Thymus (tissue), 11 donors: ENCODE data around the gene ADAMTS19. TPM values are rescaled to one million over a fixed set of nuclear protein-coding genes. Genes with fewer than 3 reads are reported as not detected.

Source experiments
- DNase-seq, 9 donors: peaks; one replicate each; pipeline ENCODE4 v3.0.0-alpha.2; 2013; ENCODE audit warnings: low spot score in 9 of 9, low read depth in 6 of 9, missing footprints in 1 of 9
- H3K27ac ChIP-seq, 2 donors: one replicate each; pipeline ENCODE4 v1.5.1; 2013; ENCODE audit warnings: control low read depth in 1 of 2, low read depth in 1 of 2, low read length in 1 of 2, mild to moderate bottlenecking in 1 of 2, moderate library complexity in 1 of 2
- H3K27me3 ChIP-seq, 2 donors: one replicate each; pipeline ENCODE4 v1.5.1; 2013; ENCODE audit warnings: low read length in 1 of 2; ENCODE audit not compliant: control insufficient read depth in 2 of 2, insufficient read depth in 1 of 2
- H3K36me3 ChIP-seq, 2 donors: one replicate each; pipeline ENCODE4 v1.5.1; 2013; ENCODE audit warnings: low read length in 1 of 2, mild to moderate bottlenecking in 1 of 2, moderate library complexity in 1 of 2; ENCODE audit not compliant: control insufficient read depth in 2 of 2, insufficient read depth in 2 of 2
- H3K4me1 ChIP-seq, 2 donors: one replicate each; pipeline ENCODE4 v1.5.1; 2013; ENCODE audit warnings: low read length in 2 of 2; ENCODE audit not compliant: control insufficient read depth in 2 of 2, insufficient read depth in 2 of 2
- H3K4me3 ChIP-seq, 2 donors: one replicate each; pipeline ENCODE4 v1.5.1; 2013; ENCODE audit warnings: low read length in 2 of 2, control low read depth in 1 of 2, mild to moderate bottlenecking in 1 of 2
- H3K9me3 ChIP-seq, 2 donors: one replicate each; pipeline ENCODE4 v1.5.1; 2013; ENCODE audit warnings: low read length in 1 of 2, mild to moderate bottlenecking in 1 of 2; ENCODE audit not compliant: control insufficient read depth in 2 of 2, insufficient read depth in 1 of 2
- WGBS: extraction: QIAGEN DNeasy Blood & Tissue Kit; methylation state at CpG from one replicate; pipeline ENCODE4 v1.1.7; 2013; 5-methylcytosine and 5-hydroxymethylcytosine counted together
- polyA plus RNA-seq: library from polyadenylated mRNA; stranded (reverse); fragments of 200-250 nt; gene quantifications from one replicate; pipeline ENCODE4 v1.2.3, GENCODE V29; 2013
- total RNA-seq: library from RNA; stranded (reverse); fragments of 120-200 nt; gene quantifications from one replicate; pipeline ENCODE4 v1.2.4, GENCODE V29; 2013
- donor health status: healthy.

Gene ADAMTS19
- total and polyA plus RNA-seq, 2 donors: 0.09 to 0.76 TPM

DNA sequence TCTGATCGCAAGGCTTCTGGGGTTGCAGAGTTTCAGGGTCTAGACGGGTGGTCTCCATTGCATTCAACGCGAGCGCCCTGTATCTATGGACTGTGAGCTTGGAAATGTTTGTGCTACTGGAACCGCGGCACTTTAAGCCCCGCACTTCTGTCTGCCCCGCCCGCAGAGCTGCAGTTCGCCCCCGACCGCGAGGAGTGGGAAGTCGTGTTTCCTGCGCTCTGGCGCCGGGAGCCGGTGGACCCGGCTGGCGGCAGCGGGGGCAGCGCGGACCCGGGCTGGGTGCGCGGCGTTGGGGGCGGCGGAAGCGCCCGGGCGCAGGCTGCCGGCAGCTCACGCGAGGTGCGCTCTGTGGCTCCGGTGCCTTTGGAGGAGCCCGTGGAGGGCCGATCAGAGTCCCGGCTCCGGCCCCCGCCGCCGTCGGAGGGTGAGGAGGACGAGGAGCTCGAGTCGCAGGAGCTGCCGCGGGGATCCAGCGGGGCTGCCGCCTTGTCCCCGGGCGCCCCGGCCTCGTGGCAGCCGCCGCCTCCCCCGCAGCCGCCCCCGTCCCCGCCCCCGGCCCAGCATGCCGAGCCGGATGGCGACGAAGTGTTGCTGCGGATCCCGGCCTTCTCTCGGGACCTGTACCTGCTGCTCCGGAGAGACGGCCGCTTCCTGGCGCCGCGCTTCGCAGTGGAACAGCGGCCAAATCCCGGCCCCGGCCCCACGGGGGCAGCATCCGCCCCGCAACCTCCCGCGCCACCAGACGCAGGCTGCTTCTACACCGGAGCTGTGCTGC lies 1.0 kb downstream of the ADAMTS19 start:
- Histone ChIP-seq H3K27ac (no peak overlapping the region), H3K9me3 (no peaks in the 10 kb centered on the region), H3K4me1 (peaks cover 0 to 11% of the 10 kb centered on the region in 2 donors), H3K4me3 (peak overlapping the region; percentile 21 to 24), H3K27me3 (peaks cover 36 to 51% of the 10 kb centered on the region in 2 donors), H3K36me3 (no peaks in the 10 kb centered on the region)
- under 1% methylated on average over 88 of the region's 88 CpGs for whole genome bisulfite sequencing
- DNase-seq: peak in 2 of 9 donors; percentile 22 to 35

DNA sequence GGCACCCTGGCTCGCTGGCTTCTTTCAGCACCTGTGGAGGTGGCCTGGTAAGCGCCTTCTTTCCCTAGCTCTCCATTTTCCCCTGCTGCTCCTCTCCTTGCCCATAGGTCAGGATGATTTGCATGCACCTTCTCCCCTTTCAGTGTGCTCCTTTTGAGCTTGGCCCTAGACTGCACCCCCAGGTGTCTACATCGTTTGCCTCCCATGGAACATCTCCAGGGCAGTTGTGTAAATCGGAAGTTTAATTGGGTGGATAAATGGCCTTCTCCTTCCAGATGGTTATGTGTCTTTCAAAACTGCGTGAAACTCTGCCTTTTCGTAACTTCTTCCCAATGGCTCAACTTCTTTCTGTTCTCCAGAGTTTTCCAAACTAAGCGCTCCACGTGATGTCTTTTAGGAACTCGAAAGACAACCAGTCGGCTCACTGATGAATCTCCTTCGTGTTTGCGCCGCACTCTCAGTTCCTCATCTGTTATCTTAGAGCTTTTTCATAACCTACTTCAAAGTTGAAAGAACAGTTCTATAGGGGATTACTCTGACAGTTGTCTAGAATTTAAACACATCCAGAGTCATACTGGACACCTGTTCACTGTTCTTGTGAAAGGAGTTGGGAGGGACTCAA lies 1.7 kb downstream of the ADAMTS19 start:
- Histone ChIP-seq H3K27ac (no peak overlapping the region), H3K9me3 (no peaks in the 10 kb centered on the region), H3K36me3 (no peaks in the 10 kb centered on the region), H3K27me3 (peaks cover 36 to 48% of the 10 kb centered on the region in 2 donors), H3K4me1 (peaks cover 0 to 11% of the 10 kb centered on the region in 2 donors), H3K4me3 (no peak overlapping the region)
- DNase-seq: peak in 1 of 9 donors; percentile 42
- 51% methylated on average over 13 of the region's 13 CpGs for WGBS

DNA sequence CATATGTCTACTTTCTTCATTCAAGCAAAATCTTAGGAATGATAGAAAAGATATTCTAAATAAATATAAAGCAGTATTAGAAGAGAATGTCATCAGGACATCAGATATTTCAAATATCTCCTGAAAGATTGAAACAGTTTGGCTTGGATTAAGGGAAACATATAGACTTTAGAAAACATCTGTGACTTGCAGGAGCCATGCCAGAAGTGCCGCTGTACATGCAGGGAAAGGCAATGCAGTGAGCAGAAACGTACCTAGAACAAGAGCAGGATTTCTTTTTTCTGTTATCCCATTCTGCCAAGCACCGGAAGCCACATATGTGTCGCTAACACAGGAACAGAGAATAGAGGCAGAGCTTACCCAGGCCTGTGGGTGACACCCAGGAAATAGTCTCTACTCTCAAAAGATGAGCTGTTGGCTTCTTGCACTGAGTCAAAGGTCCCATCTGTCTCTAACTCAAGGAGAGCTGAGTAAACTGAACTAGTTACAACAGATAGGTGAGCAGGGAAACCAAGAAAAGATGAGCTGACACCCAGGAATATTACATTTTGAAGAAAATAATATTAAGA lies 5.8 kb downstream of the ADAMTS19 start:
- DNase-seq: no peak
- WGBS: 95% methylated on average over 4 of the region's 4 CpGs
- no peak overlapping the region for H3K4me3 ChIP-seq
- peaks cover 13 to 19% of the 10 kb centered on the region in 2 donors for H3K27me3 ChIP-seq
- H3K27ac ChIP-seq: no peak overlapping the region
- peaks cover 0 to under 1% of the 10 kb centered on the region in 2 donors for H3K4me1 ChIP-seq
- H3K9me3 ChIP-seq: no peaks in the 10 kb centered on the region
- H3K36me3 ChIP-seq: no peaks in the 10 kb centered on the region

- WGBS: 93% methylated on average over 2 of the region's 2 CpGs
- Histone ChIP-seq H3K27me3 (no peaks in the 10 kb centered on the region), H3K27ac (no peak overlapping the region), H3K4me1 (no peaks in the 10 kb centered on the region), H3K9me3 (no peaks in the 10 kb centered on the region), H3K36me3 (no peaks in the 10 kb centered on the region), H3K4me3 (no peak overlapping the region)
- DNase-seq: no peak
These were observed 14.4 kb downstream of the ADAMTS19 start for GRCh38 chr5:129474544-129474943.

DNA sequence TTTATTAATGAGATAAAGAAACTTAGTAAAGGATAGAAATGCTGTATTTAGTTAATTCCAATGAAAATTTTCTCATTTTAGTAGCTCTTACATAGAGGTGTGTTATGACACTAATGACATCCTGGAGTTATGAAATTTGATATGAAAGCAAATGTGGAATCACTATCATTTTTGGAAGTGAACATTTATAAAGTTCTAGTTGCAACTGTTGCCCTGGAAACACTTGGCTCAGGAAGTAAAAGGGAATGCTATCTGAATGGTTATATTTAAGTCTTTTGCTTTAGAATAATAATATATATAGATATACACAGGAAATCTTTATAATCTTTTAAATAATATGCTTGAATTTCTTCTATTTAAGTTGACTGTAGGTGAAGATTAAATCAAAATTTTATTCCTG lies 16.7 kb downstream of the ADAMTS19 start:
- no peak for DNase-seq
- H3K36me3 ChIP-seq: no peaks in the 10 kb centered on the region
- H3K9me3 ChIP-seq: no peaks in the 10 kb centered on the region
- H3K4me1 ChIP-seq: no peaks in the 10 kb centered on the region
- H3K4me3 ChIP-seq: no peak overlapping the region
- H3K27me3 ChIP-seq: no peaks in the 10 kb centered on the region
- no peak overlapping the region for H3K27ac ChIP-seq

GRCh38 chr5:129477532-129477931 lies 17.4 kb downstream of the ADAMTS19 start:
- Histone ChIP-seq H3K27ac (no peak overlapping the region), H3K36me3 (no peaks in the 10 kb centered on the region), H3K9me3 (no peaks in the 10 kb centered on the region), H3K4me1 (no peaks in the 10 kb centered on the region), H3K27me3 (no peaks in the 10 kb centered on the region), H3K4me3 (no peak overlapping the region)
- no peak for DNase-seq
- 72% methylated on average over 1 of the region's 1 CpG for WGBS

- no peaks in the 10 kb centered on the region for H3K27me3 ChIP-seq
- no peaks in the 10 kb centered on the region for H3K36me3 ChIP-seq
- WGBS: 90% methylated on average over 3 of the region's 3 CpGs
- H3K9me3 ChIP-seq: no peaks in the 10 kb centered on the region
- H3K27ac ChIP-seq: no peak overlapping the region
- H3K4me3 ChIP-seq: no peak overlapping the region
- no peaks in the 10 kb centered on the region for H3K4me1 ChIP-seq
- no peak for DNase-seq
These were observed 21.1 kb downstream of the ADAMTS19 start for GRCh38 chr5:129481161-129481560.

- H3K4me3 ChIP-seq: no peak overlapping the region
- no peaks in the 10 kb centered on the region for H3K36me3 ChIP-seq
- no peaks in the 10 kb centered on the region for H3K27me3 ChIP-seq
- no peaks in the 10 kb centered on the region for H3K4me1 ChIP-seq
- no peaks in the 10 kb centered on the region for H3K9me3 ChIP-seq
- no peak overlapping the region for H3K27ac ChIP-seq
- no peak for DNase-seq
These were observed 36.3 kb downstream of the ADAMTS19 start for GRCh38 chr5:129496421-129496820.

DNA sequence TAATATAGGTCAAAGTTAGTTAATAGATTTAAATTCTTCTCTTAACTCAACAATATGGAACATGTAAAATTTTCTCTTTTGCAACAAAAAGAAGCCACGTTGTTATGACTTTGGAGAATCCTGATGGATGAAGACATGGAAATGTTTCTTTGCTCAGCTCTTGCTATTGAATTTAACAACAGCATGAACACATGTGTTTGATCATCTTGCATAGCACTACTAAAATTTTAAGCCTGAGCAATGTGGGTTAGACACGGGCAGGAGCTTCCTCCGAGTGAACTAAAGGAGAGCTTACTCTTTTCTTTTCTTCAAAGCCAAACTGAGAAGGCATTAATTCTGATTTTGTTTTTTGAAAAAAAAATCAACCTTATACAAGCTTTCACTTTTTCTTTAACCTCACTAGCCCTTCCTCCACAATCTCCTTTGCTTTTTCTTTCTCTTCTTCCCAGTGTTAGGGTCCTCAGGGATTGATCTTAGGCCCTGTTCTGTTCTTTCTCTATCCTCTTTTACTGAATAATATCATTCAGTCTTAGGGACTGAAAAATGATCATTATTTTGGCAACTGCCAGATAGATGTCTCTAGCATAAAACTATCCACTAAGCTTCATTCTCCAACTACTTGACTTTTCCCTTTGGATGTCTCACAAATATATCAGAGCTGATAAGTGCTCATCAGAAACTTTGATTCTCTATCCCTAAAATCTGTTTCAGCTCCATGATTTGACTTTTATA lies 36.9 kb downstream of the ADAMTS19 start:
- H3K36me3 ChIP-seq: no peaks in the 10 kb centered on the region
- H3K4me3 ChIP-seq: no peak overlapping the region
- 90% methylated on average over 3 of the region's 3 CpGs for WGBS
- H3K27ac ChIP-seq: no peak overlapping the region
- no peak for DNase-seq
- H3K9me3 ChIP-seq: no peaks in the 10 kb centered on the region
- H3K27me3 ChIP-seq: no peaks in the 10 kb centered on the region
- H3K4me1 ChIP-seq: no peaks in the 10 kb centered on the region
